ENCODE measurements around the gene GIMAP6. TPM values are rescaled to one million over a fixed set of nuclear protein-coding genes. Genes with fewer than 3 reads are reported as not detected.

Gene GIMAP6
- total RNA-seq, 1 donor from 2014 or later, result not detected

Other genes starting within 250 kb of the GIMAP6 start
- not detected in 2 replicates for gene GIMAP8, start 181.8 kb downstream of the GIMAP6 start, total RNA-seq
- not detected in 2 replicates for gene GIMAP7, start 117.5 kb downstream of the GIMAP6 start, total RNA-seq
- gene GIMAP4, start 65.0 kb downstream of the GIMAP6 start, total RNA-seq, result not detected in 2 replicates
- gene GIMAP2, start 53.3 kb upstream of the GIMAP6 start, total RNA-seq, result not detected in 2 replicates
- not detected in 2 replicates for gene GIMAP1, start 84.2 kb upstream of the GIMAP6 start, total RNA-seq
- gene GIMAP5, start 105.0 kb upstream of the GIMAP6 start, total RNA-seq, result not detected in 2 replicates
- not detected in 2 replicates for gene TMEM176B, start 168.0 kb upstream of the GIMAP6 start, total RNA-seq
- gene TMEM176A, start 168.4 kb upstream of the GIMAP6 start, total RNA-seq, result not detected in 2 replicates
- gene AOC1, start 220.1 kb upstream of the GIMAP6 start, total RNA-seq, result not detected in 2 replicates